Neural progenitor cell (in vitro differentiated cells): Measurements from ENCODE around the gene ESPNL. TPM values are rescaled to one million over a fixed set of nuclear protein-coding genes. Genes with fewer than 3 reads are reported as not detected.

Source experiments
- DNase-seq: peaks from one replicate; pipeline ENCODE4 v3.0.0-alpha.2; 2016; ENCODE audit warnings: low spot score
- H2AFZ ChIP-seq: fragments of 200-600 bp; sonication (generic); replicated peaks from 2 replicates; pipeline ENCODE4 v1.6.1; 2016; ENCODE audit warnings: antibody characterized with exemption
- H3F3A ChIP-seq: fragments of 200-600 bp; sonication (generic); 2 replicates; pipeline ENCODE4 v1.6.1; 2016; ENCODE audit warnings: antibody characterized with exemption, low read depth
- H3K27ac ChIP-seq: fragments of 200-600 bp; sonication (generic); 2 replicates; pipeline ENCODE4 v1.5.1; 2016; ENCODE audit warnings: mild to moderate bottlenecking
- H3K27me3 ChIP-seq: fragments of 200-600 bp; sonication (generic); 2 replicates; pipeline ENCODE4 v1.6.1; 2016; ENCODE audit warnings: mild to moderate bottlenecking, moderate library complexity
- H3K36me3 ChIP-seq: fragments of 200-600 bp; sonication (generic); 2 replicates; pipeline ENCODE4 v1.5.1; 2016
- H3K4me1 ChIP-seq: fragments of 200-600 bp; sonication (generic); 2 replicates; pipeline ENCODE4 v1.6.1; 2016; ENCODE audit warnings: mixed run types
- H3K4me2 ChIP-seq: fragments of 200-600 bp; sonication (generic); 2 replicates; pipeline ENCODE4 v1.6.1; 2016
- H3K4me3 ChIP-seq: fragments of 200-600 bp; sonication (generic); 2 replicates; pipeline ENCODE4 v1.5.1; 2016
- H3K79me2 ChIP-seq: fragments of 200-600 bp; sonication (generic); 2 replicates; pipeline ENCODE4 v1.6.1; 2016; ENCODE audit warnings: low read depth
- H3K9ac ChIP-seq: fragments of 200-600 bp; sonication (generic); 2 replicates; pipeline ENCODE4 v1.6.1; 2016
- H3K9me3 ChIP-seq: fragments of 200-600 bp; sonication (generic); 2 replicates; pipeline ENCODE4 v1.5.1; 2016; ENCODE audit warnings: low read depth
- H4K20me1 ChIP-seq: fragments of 200-600 bp; sonication (generic); 2 replicates; pipeline ENCODE4 v1.6.1; 2016; ENCODE audit warnings: low read depth
- H3K27ac Mint-ChIP-seq: 3 replicates; pipeline ENCODE4 v1.8.0; 2021; ENCODE audit warnings: mixed read lengths
- H3K27me3 Mint-ChIP-seq: 2 replicates; pipeline ENCODE4 v1.8.0; 2022; ENCODE audit warnings: low read depth, mild to moderate bottlenecking, inconsistent platforms, moderate library complexity, mixed read lengths; ENCODE audit not compliant: insufficient read depth
- H3K36me3 Mint-ChIP-seq: 3 replicates; pipeline ENCODE4 v1.8.0; 2021; ENCODE audit warnings: mixed read lengths
- H3K4me1 Mint-ChIP-seq: 3 replicates; pipeline ENCODE4 v1.8.0; 2021; ENCODE audit warnings: mixed read lengths
- H3K4me3 Mint-ChIP-seq: 3 replicates; pipeline ENCODE4 v1.8.0; 2021; ENCODE audit warnings: mild to moderate bottlenecking, moderate library complexity, mixed read lengths
- H3K9me3 Mint-ChIP-seq: 3 replicates; pipeline ENCODE4 v1.8.0; 2020; ENCODE audit warnings: mixed read lengths
- CTCF ChIP-seq: fragments of 200-600 bp; sonication (generic); IDR thresholded peaks from 2 replicates; pipeline ENCODE4 v1.5.1; 2017; ENCODE audit warnings: antibody characterized with exemption, mild to moderate bottlenecking
- EZH2 ChIP-seq: fragments of 200-600 bp; sonication (generic); IDR thresholded peaks from 2 replicates; pipeline ENCODE4 v1.6.1; 2017; ENCODE audit warnings: antibody characterized with exemption, mild to moderate bottlenecking, moderate library complexity
- EZH2phosphoT487 ChIP-seq: fragments of 200-600 bp; sonication (generic); IDR thresholded peaks from 2 replicates; pipeline ENCODE4 v1.6.1; 2017; ENCODE audit warnings: antibody characterized with exemption
- total RNA-seq: library from RNA; depleted of rRNA; stranded (reverse); fragments of >200 nt; gene quantifications from 2 replicates; pipeline ENCODE4 v1.2.3, GENCODE V29; 2015; ENCODE audit warnings: low replicate concordance

Gene ESPNL
- total RNA-seq, 1 donor from 2014 or later: 0.58 TPM

GRCh38 chr2:238137885-238138284 is 37.7 kb downstream of the ESPNL start:
- Mint-ChIP-seq H3K27ac (peak overlapping the region; percentile 46), H3K27me3 (peaks cover 4% of the 10 kb centered on the region), H3K36me3 (no peaks in the 10 kb centered on the region), H3K4me1 (no peaks in the 10 kb centered on the region), H3K4me3 (no peak overlapping the region), H3K9me3 (no peaks in the 10 kb centered on the region)
- DNase-seq: no peak
- no peak overlapping the region for H3K4me3 ChIP-seq
- no peaks in the 10 kb centered on the region for H3K27me3 ChIP-seq
- H3K27ac ChIP-seq: no peak overlapping the region
- H3K9ac ChIP-seq: no peak overlapping the region
- no peak overlapping the region for H2AFZ ChIP-seq
- H3K79me2 ChIP-seq: no peaks in the 10 kb centered on the region
- H4K20me1 ChIP-seq: no peaks in the 10 kb centered on the region
- H3K4me2 ChIP-seq: no peak overlapping the region
- TF ChIP-seq EZH2phosphoT487 (no peak), EZH2 (no peak), CTCF (no peak)
- no peaks in the 10 kb centered on the region for H3F3A ChIP-seq
- H3K9me3 ChIP-seq: no peaks in the 10 kb centered on the region
- H3K4me1 ChIP-seq: peaks cover 8% of the 10 kb centered on the region
- no peaks in the 10 kb centered on the region for H3K36me3 ChIP-seq

DNA sequence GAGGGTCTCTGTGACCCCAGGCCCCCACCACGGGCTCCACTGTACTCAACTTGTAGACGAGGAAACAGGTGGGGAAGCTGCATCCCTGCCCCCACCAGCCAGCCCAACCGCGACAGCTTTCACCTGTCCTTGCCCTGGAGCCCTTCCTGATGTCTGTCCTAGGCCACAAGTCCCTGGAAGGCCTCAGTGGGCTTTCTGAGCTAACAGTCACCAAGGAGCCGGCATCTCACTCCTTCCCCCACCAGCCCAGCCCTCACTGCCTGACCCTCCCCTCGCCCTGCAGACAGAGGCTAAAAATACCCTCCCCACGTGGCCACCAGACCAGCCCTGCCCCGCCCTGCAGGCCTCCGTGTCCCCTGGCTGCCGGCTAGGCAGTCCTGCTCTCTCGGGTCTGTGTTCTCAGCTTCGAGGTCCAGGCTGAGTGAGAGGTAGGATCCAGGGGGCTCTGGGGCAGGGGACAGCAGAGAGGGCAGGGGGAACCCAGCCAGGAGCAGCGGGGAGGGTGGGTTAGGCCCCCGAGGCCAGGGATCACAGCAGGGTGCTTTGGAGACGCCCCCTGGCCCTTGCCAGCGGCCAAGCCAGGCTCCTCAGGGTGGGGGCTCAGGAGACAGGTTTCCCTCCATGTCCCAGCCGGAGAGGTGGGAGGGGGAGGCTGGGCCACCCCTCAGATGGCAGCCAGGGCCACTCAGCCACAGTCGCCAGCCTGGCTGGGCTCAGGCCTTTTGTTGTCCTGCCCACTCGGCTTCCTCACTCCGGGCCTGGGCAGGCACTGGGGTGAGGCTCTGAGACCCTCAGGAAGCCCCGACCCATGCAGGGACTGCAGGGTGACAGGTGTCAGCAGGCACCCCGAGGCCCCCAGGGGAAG is 38.4 kb downstream of the ESPNL start, which contains the start of gene KLHL30:
TSS of gene KLHL30 (plus strand) at position 338 of the 865 bp plus-strand sequence. CDS start 2,087 bp downstream, outside the sequence.
- peaks cover 4% of the 10 kb centered on the region for H3K27me3 Mint-ChIP-seq

DNA sequence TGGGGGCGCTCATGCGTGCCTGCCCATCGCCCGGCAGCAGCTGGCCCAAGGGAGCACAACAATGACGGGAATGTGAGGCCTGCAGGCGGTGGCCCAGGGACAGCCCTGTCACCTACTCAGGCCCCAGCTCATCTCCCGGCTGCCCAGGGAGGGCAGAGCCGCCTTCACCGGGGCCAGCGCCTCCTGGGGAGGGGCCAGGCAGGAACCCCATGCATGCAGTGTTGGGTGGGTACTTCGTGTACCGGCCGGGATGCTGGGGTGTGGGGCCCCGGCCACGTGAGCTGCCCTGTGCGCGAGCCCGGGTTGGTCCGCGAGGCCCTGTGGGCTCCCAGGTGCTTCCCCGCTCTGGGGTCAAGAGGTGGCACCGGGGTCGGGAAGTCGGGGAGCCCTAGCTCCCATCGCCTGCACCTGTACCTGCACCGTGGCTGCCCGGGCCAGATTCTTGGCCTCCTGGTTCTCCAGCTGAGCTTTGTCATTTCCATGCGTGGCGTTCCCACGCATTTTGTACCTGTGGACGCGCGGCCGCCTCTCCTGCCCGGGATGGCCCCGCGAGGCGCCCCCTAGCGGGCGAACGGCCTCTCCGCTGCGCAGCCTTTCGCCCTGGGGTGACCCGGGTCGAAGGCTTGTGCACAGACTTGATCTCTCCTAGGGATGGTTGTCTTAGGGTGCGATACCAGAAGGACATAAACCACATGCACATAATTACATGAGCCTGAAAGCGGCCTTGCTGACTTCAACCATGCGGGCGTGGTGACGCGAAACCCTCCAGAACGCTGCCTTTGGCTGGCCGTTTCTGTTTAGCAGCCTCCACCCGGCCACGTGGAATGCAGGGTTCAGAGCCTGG is 39.3 kb downstream of the ESPNL start:
- Histone ChIP-seq H3K27me3 (no peaks in the 10 kb centered on the region), H3K4me1 (peaks cover 8% of the 10 kb centered on the region), H4K20me1 (no peaks in the 10 kb centered on the region), H3K4me3 (no peak overlapping the region), H3K36me3 (no peaks in the 10 kb centered on the region), H3K9me3 (no peaks in the 10 kb centered on the region), H3K4me2 (no peak overlapping the region), H2AFZ (peak overlapping the region; percentile 68), H3K79me2 (no peaks in the 10 kb centered on the region), H3F3A (no peaks in the 10 kb centered on the region), H3K27ac (no peak overlapping the region), H3K9ac (no peak overlapping the region)
- Mint-ChIP-seq H3K36me3 (no peaks in the 10 kb centered on the region), H3K4me1 (no peaks in the 10 kb centered on the region), H3K9me3 (no peaks in the 10 kb centered on the region), H3K4me3 (no peak overlapping the region), H3K27me3 (peaks cover 6% of the 10 kb centered on the region), H3K27ac (no peak overlapping the region)
- peak; percentile 57 for DNase-seq
- TF ChIP-seq EZH2phosphoT487 (no peak), CTCF (peak; percentile 87), EZH2 (no peak)

More for the DNA sequence above, 38.4 kb downstream of the ESPNL start, which contains the start of gene KLHL30:
- no peaks in the 10 kb centered on the region for H3K27me3 ChIP-seq
- no peak within 1 kb of the TSS for H3K9ac ChIP-seq
- H3K4me3 ChIP-seq: no peak within 1 kb of the TSS
- no peaks in the 10 kb centered on the region for H3F3A ChIP-seq
- H3K79me2 ChIP-seq: no peaks in the 10 kb centered on the region
- Mint-ChIP-seq H3K27ac (peak within 1 kb of the TSS; percentile 46), H3K4me1 (no peaks in the 10 kb centered on the region), H3K9me3 (no peaks in the 10 kb centered on the region), H3K4me3 (no peak within 1 kb of the TSS), H3K36me3 (no peaks in the 10 kb centered on the region)
- no peak for DNase-seq
- TF ChIP-seq CTCF: no peak
- no peak for TF ChIP-seq EZH2phosphoT487
- TF ChIP-seq EZH2: no peak
- peaks cover 8% of the 10 kb centered on the region for H3K4me1 ChIP-seq
- no peaks in the 10 kb centered on the region for H3K9me3 ChIP-seq
- H3K4me2 ChIP-seq: no peak within 1 kb of the TSS
- no peaks in the 10 kb centered on the region for H3K36me3 ChIP-seq
- no peaks in the 10 kb centered on the region for H4K20me1 ChIP-seq
- H3K27ac ChIP-seq: no peak within 1 kb of the TSS
- peak within 1 kb of the TSS; percentile 68 for H2AFZ ChIP-seq
